ENCODE data around the gene PLEKHH2.

DNA sequence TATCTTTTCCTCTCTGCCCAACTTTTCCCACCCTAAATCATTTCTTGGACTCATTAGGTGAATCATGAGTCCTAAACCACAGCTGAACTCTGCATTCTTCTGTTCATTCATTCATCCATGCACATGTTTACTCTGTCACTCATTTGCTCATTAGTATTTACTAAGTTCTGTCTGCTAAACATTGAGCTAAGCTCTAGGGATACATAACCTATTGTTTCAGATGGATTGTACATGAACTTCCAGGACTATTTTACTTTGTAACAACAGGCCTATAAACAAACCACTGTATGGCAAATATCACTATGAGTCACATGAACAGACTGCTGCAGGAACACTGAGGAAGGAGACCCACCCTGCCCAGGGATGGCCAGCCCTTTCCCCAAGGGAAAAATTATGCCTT lies 122.1 kb downstream of the PLEKHH2 start:
- TF ChIP-seq, protein P1, sequence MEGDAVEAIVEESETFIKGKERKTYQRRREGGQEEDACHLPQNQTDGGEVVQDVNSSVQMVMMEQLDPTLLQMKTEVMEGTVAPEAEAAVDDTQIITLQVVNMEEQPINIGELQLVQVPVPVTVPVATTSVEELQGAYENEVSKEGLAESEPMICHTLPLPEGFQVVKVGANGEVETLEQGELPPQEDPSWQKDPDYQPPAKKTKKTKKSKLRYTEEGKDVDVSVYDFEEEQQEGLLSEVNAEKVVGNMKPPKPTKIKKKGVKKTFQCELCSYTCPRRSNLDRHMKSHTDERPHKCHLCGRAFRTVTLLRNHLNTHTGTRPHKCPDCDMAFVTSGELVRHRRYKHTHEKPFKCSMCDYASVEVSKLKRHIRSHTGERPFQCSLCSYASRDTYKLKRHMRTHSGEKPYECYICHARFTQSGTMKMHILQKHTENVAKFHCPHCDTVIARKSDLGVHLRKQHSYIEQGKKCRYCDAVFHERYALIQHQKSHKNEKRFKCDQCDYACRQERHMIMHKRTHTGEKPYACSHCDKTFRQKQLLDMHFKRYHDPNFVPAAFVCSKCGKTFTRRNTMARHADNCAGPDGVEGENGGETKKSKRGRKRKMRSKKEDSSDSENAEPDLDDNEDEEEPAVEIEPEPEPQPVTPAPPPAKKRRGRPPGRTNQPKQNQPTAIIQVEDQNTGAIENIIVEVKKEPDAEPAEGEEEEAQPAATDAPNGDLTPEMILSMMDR (IDR thresholded peaks at IDR 0.05): no peak
- TF ChIP-seq POLR2A (IDR thresholded peaks at IDR 0.05): no peak
- no peak for TF ChIP-seq POLR2AphosphoS5 (IDR thresholded peaks at IDR 0.05)

Measured in breast epithelium (tissue), 3 donors.